ENCODE data around the gene MPL. TPM values are rescaled to one million over a fixed set of nuclear protein-coding genes. Genes with fewer than 3 reads are reported as not detected.

MPL gene
- total RNA-seq, 1 donor from 2014 or later, result not detected

- TF ChIP-seq CTCF (conservative IDR thresholded peaks at IDR 0.05), result no peak
Observed at GRCh38 chr1:43307458-43308158, 30.0 kb upstream of the MPL start.

GRCh38 chr1:43308635-43309404 lies 28.8 kb upstream of the MPL start:
- no peak for DNase-seq (ENCODE audit: low read depth, low spot score)
- H3K27me3 Mint-ChIP-seq (ENCODE audit: low read depth), result no peaks in the 10 kb centered on the region
- no peak for TF ChIP-seq CTCF (conservative IDR thresholded peaks at IDR 0.05)
- H3K36me3 Mint-ChIP-seq (ENCODE audit: low read depth), result no peaks in the 10 kb centered on the region
- no peaks in the 10 kb centered on the region for H3K9me3 Mint-ChIP-seq
- H3K27ac Mint-ChIP-seq (ENCODE audit: unreplicated experiment), result no peak overlapping the region
- H3K4me3 Mint-ChIP-seq, result no peak overlapping the region
- peaks cover 23% of the 10 kb centered on the region for H3K4me1 Mint-ChIP-seq

More at GRCh38 chr1:43307458-43308158, 30.0 kb upstream of the MPL start:
- no peak overlapping the region for H3K27ac Mint-ChIP-seq (ENCODE audit: unreplicated experiment)
- H3K4me3 Mint-ChIP-seq, result no peak overlapping the region
- no peak for DNase-seq (ENCODE audit: low read depth, low spot score)
- H3K36me3 Mint-ChIP-seq (ENCODE audit: low read depth), result no peaks in the 10 kb centered on the region
- no peaks in the 10 kb centered on the region for H3K9me3 Mint-ChIP-seq
- H3K27me3 Mint-ChIP-seq (ENCODE audit: low read depth), result no peaks in the 10 kb centered on the region
- peaks cover 28% of the 10 kb centered on the region for H3K4me1 Mint-ChIP-seq

GRCh38 chr1:43309405-43310025 lies 28.1 kb upstream of the MPL start:
- H3K27me3 Mint-ChIP-seq (ENCODE audit: low read depth), result no peaks in the 10 kb centered on the region

GRCh38 chr1:43311521-43311920 lies 26.1 kb upstream of the MPL start:
- Mint-ChIP-seq H3K27me3 (ENCODE audit: low read depth) (no peaks in the 10 kb centered on the region), H3K36me3 (ENCODE audit: low read depth) (no peaks in the 10 kb centered on the region), H3K9me3 (no peaks in the 10 kb centered on the region), H3K27ac (ENCODE audit: unreplicated experiment) (no peak overlapping the region), H3K4me3 (no peak overlapping the region), H3K4me1 (peaks cover 32% of the 10 kb centered on the region)
- DNase-seq (ENCODE audit: low read depth, low spot score), result no peak
- TF ChIP-seq CTCF (conservative IDR thresholded peaks at IDR 0.05), result no peak

More at GRCh38 chr1:43309405-43310025, 28.1 kb upstream of the MPL start:
- no peak for TF ChIP-seq CTCF (conservative IDR thresholded peaks at IDR 0.05)
- DNase-seq (ENCODE audit: low read depth, low spot score), result no peak
- Mint-ChIP-seq H3K36me3 (ENCODE audit: low read depth) (no peaks in the 10 kb centered on the region), H3K4me1 (peaks cover 17% of the 10 kb centered on the region), H3K9me3 (no peaks in the 10 kb centered on the region), H3K4me3 (no peak overlapping the region), H3K27ac (ENCODE audit: unreplicated experiment) (peak overlapping the region; percentile 27)

- H3K9me3 Mint-ChIP-seq, result no peaks in the 10 kb centered on the region
- TF ChIP-seq CTCF (conservative IDR thresholded peaks at IDR 0.05), result no peak
- H3K27me3 Mint-ChIP-seq (ENCODE audit: low read depth), result no peaks in the 10 kb centered on the region
- no peak overlapping the region for H3K4me3 Mint-ChIP-seq
- DNase-seq (ENCODE audit: low read depth, low spot score), result no peak
- peaks cover 39% of the 10 kb centered on the region for H3K4me1 Mint-ChIP-seq
- no peak overlapping the region for H3K27ac Mint-ChIP-seq (ENCODE audit: unreplicated experiment)
- no peaks in the 10 kb centered on the region for H3K36me3 Mint-ChIP-seq (ENCODE audit: low read depth)
Observed at GRCh38 chr1:43312212-43312623, 25.4 kb upstream of the MPL start.
